Mucosa of rectum (tissue), 2 donors: ENCODE measurements around the gene NOL3.

Source experiments
- H3K27ac ChIP-seq, 2 donors: one replicate each; pipeline ENCODE4 v1.7.0; 2013; ENCODE audit warnings: inconsistent platforms in 2 of 2, low read depth in 2 of 2, low read length in 2 of 2
- H3K27me3 ChIP-seq, 2 donors: one replicate each; pipeline ENCODE4 v1.7.0; 2013; ENCODE audit warnings: low read length in 2 of 2; ENCODE audit not compliant: control insufficient read depth in 2 of 2, insufficient read depth in 2 of 2
- H3K36me3 ChIP-seq, 2 donors: one replicate each; pipeline ENCODE4 v1.7.0; 2013; ENCODE audit warnings: low read length in 2 of 2; ENCODE audit not compliant: control insufficient read depth in 2 of 2, insufficient read depth in 2 of 2
- H3K4me1 ChIP-seq, 2 donors: one replicate each; pipeline ENCODE4 v1.7.0; 2013; ENCODE audit warnings: low read length in 2 of 2, mild to moderate bottlenecking in 1 of 2; ENCODE audit not compliant: control insufficient read depth in 2 of 2, insufficient read depth in 2 of 2
- H3K4me3 ChIP-seq, 2 donors: one replicate each; pipeline ENCODE4 v1.7.0; 2013; ENCODE audit warnings: low read length in 2 of 2
- H3K9ac ChIP-seq, 2 donors: one replicate each; pipeline ENCODE4 v1.7.0; 2013; ENCODE audit warnings: low read length in 2 of 2, low read depth in 1 of 2, mild to moderate bottlenecking in 1 of 2
- H3K9me3 ChIP-seq, 2 donors: one replicate each; pipeline ENCODE4 v1.7.0; 2013; ENCODE audit warnings: low read length in 2 of 2; ENCODE audit not compliant: control insufficient read depth in 2 of 2
- donor health status: healthy.
- donor health status: Normal muscosa, but diverticular disease.

The NOL3 gene

GRCh38 chr16:67146523-67147357 lies 23.6 kb upstream of the NOL3 start:
- Histone ChIP-seq H3K9me3 (no peaks in the 10 kb centered on the region), H3K27me3 (no peaks in the 10 kb centered on the region), H3K36me3 (peaks cover 48 to 59% of the 10 kb centered on the region in 2 donors), H3K4me1 (peaks cover 2 to 10% of the 10 kb centered on the region in 2 donors), H3K9ac (no peak overlapping the region), H3K27ac (no peak overlapping the region), H3K4me3 (no peak overlapping the region)

- Histone ChIP-seq H3K27ac (no peak overlapping the region), H3K27me3 (no peaks in the 10 kb centered on the region), H3K4me3 (no peak overlapping the region), H3K9ac (no peak overlapping the region), H3K9me3 (no peaks in the 10 kb centered on the region), H3K36me3 (peaks cover 46 to 51% of the 10 kb centered on the region in 2 donors), H3K4me1 (peaks cover 2 to 10% of the 10 kb centered on the region in 2 donors)
These were observed 22.7 kb upstream of the NOL3 start for GRCh38 chr16:67147437-67148140.

- Histone ChIP-seq H3K4me3 (no peak overlapping the region), H3K27ac (no peak overlapping the region), H3K9me3 (no peaks in the 10 kb centered on the region), H3K9ac (no peak overlapping the region), H3K4me1 (peaks cover 2 to 10% of the 10 kb centered on the region in 2 donors), H3K36me3 (peaks cover 40 to 46% of the 10 kb centered on the region in 2 donors), H3K27me3 (no peaks in the 10 kb centered on the region)
These were observed 22.1 kb upstream of the NOL3 start for GRCh38 chr16:67148221-67148620.

- Histone ChIP-seq H3K9ac (no peak overlapping the region), H3K4me1 (peaks cover 2 to 10% of the 10 kb centered on the region in 2 donors), H3K36me3 (peaks cover 35 to 42% of the 10 kb centered on the region in 2 donors), H3K27me3 (no peaks in the 10 kb centered on the region), H3K4me3 (no peak overlapping the region), H3K9me3 (no peaks in the 10 kb centered on the region), H3K27ac (no peak overlapping the region)
These were observed 21.6 kb upstream of the NOL3 start for GRCh38 chr16:67148656-67149275.

GRCh38 chr16:67149276-67150046 lies 20.9 kb upstream of the NOL3 start:
- Histone ChIP-seq H3K27me3 (no peaks in the 10 kb centered on the region), H3K9ac (no peak overlapping the region), H3K27ac (no peak overlapping the region), H3K4me1 (peaks cover 2 to 10% of the 10 kb centered on the region in 2 donors), H3K4me3 (no peak overlapping the region), H3K9me3 (no peaks in the 10 kb centered on the region), H3K36me3 (peaks cover 31 to 36% of the 10 kb centered on the region in 2 donors)

- H3K27ac ChIP-seq = peak overlapping the region; percentile 62 to 75
- H3K27me3 ChIP-seq = no peaks in the 10 kb centered on the region
- peak overlapping the region; percentile 14 to 63 for H3K9ac ChIP-seq
- H3K36me3 ChIP-seq = peaks cover 23 to 29% of the 10 kb centered on the region in 2 donors
- peak overlapping the region; percentile 59 to 64 for H3K4me3 ChIP-seq
- H3K9me3 ChIP-seq = no peaks in the 10 kb centered on the region
- peaks cover 4 to 12% of the 10 kb centered on the region in 2 donors for H3K4me1 ChIP-seq
These were observed 20.1 kb upstream of the NOL3 start for GRCh38 chr16:67150047-67150832.

- Histone ChIP-seq H3K9me3 (no peaks in the 10 kb centered on the region), H3K4me3 (peak within 1 kb of the TSS; percentile 59 to 64), H3K4me1 (peaks cover 9 to 19% of the 10 kb centered on the region in 2 donors), H3K36me3 (peaks cover 17 to 22% of the 10 kb centered on the region in 2 donors), H3K9ac (peak within 1 kb of the TSS; percentile 14 to 63), H3K27ac (peak within 1 kb of the TSS; percentile 62 to 75), H3K27me3 (no peaks in the 10 kb centered on the region)
These were observed 19.4 kb upstream of the NOL3 start, which contains the start of gene B3GNT9 for GRCh38 chr16:67150833-67151396. Gene B3GNT9 (minus strand): TSS chr16:67150998. CDS start chr16:67150485, 513 bp downstream.

- no peaks in the 10 kb centered on the region for H3K27me3 ChIP-seq
- H3K9ac ChIP-seq = no peak overlapping the region
- H3K9me3 ChIP-seq = no peaks in the 10 kb centered on the region
- H3K4me1 ChIP-seq = peaks cover 16 to 24% of the 10 kb centered on the region in 2 donors
- peaks cover 12 to 18% of the 10 kb centered on the region in 2 donors for H3K36me3 ChIP-seq
- peak overlapping the region in 1 of 2 donors; percentile 64 for H3K4me3 ChIP-seq
- peak overlapping the region; percentile 62 to 75 for H3K27ac ChIP-seq
These were observed 18.8 kb upstream of the NOL3 start for GRCh38 chr16:67151431-67152097.
